ENCODE results near the gene SERPINE1.
A peak's percentile ranks its signal among the peaks of the same experiment; 100 is the strongest.
"Not testable (repeated sequence)": the region's sequence is repeated elsewhere in the genome, so short reads cannot be mapped to it uniquely, and the experiment has no call there.

The SERPINE1 gene

DNA sequence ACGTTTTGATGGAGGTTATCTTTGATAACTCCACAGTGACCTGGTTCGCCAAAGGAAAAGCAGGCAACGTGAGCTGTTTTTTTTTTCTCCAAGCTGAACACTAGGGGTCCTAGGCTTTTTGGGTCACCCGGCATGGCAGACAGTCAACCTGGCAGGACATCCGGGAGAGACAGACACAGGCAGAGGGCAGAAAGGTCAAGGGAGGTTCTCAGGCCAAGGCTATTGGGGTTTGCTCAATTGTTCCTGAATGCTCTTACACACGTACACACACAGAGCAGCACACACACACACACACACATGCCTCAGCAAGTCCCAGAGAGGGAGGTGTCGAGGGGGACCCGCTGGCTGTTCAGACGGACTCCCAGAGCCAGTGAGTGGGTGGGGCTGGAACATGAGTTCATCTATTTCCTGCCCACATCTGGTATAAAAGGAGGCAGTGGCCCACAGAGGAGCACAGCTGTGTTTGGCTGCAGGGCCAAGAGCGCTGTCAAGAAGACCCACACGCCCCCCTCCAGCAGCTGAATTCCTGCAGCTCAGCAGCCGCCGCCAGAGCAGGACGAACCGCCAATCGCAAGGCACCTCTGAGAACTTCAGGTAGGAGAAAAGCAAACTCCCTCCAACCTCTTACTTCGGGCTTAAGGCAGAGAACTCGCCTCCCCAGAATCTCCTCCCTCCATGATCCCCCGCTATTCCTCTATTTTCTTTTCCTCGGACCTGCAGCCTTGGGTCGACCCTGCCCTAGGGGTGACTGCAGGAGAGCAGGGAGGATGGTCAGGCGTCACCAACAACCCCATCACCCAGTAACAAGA lies at the start of gene SERPINE1:
Gene SERPINE1, plus strand, starts transcription at position 454 of the 809 bp plus-strand sequence. CDS start 1,290 bp downstream, outside the sequence.
- peak; percentile 98 for DNase-seq

DNA sequence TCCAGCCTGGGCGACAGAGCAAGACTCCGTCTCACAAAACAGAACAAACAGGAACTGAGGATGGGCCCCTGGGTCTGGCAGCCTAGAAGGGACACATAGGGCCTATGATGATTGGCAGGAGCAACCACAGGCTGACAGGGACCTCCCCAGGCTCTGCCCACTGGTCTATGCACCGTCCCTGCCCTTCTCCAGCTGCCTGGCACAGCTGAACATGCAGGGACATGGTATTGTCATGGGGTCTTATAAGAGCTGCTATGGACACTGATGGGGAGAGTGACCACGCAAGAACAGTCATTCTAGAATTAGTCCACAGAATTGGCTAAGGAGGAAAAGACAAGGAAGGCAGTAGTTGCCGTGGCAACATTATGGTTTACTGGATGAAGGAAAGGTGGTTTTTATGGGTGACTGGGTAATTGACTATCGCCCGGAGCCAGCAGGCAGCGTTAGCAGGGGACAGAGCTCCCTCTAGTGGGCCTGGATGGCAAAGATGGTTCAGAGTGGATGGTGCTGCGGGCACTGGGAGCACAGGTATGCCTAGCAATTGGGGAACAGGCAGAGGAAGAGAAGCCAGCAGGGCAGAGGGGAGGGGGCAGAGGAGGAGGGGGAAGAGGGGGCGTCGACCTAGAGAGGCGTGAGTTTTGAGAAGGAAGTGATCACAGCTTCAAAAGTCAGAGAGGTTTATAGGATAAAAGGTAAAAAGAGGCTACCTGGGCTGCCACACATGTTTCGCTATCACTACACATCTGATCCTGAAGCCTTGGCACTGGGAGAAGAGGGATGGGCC lies 49.4 kb upstream of the SERPINE1 start:
- peak; percentile 89 for DNase-seq

- DNase-seq = no peak
Measured at GRCh38 chr7:101081432-101081831, 45.5 kb upstream of the SERPINE1 start.

DNA sequence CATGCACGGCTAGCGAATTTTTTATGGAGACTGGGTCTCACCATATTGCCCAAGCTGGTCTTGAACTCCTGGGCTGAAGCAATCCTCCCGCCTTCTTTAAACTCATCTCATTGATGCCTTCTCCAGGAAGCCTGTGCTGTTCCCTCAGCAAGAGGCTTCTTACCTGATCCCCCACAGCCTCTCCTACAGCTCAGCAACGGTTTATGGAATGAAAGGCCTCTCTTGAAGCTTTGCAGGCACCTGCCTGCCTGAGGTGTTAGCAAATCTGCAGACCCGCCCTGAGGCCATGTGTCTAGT lies 42.1 kb upstream of the SERPINE1 start:
- no peak for DNase-seq

- peak; percentile 96 for DNase-seq
Measured at GRCh38 chr7:101085162-101085964, 41.5 kb upstream of the SERPINE1 start, which contains the start of gene TRIM56. Gene TRIM56 (plus strand): TSS chr7:101085481. CDS start chr7:101087313, 1,832 bp downstream.

DNA sequence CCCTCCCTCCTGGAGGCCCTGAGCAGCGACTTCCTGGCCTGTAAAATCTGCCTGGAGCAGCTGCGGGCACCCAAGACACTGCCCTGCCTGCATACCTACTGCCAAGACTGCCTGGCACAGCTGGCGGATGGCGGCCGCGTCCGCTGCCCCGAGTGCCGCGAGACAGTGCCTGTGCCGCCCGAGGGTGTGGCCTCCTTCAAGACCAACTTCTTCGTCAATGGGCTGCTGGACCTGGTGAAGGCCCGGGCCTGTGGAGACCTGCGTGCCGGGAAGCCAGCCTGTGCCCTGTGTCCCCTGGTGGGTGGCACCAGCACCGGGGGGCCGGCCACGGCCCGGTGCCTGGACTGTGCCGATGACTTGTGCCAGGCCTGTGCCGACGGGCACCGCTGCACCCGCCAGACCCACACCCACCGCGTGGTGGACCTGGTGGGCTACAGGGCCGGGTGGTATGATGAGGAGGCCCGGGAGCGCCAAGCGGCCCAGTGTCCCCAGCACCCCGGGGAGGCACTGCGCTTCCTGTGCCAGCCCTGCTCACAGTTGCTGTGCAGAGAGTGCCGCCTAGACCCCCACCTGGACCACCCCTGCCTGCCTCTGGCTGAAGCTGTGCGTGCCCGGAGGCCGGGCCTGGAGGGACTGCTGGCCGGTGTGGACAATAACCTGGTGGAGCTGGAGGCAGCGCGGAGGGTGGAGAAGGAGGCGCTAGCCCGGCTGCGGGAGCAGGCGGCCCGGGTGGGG lies 39.4 kb upstream of the SERPINE1 start:
- no peak for DNase-seq

- no peak for DNase-seq
Measured at GRCh38 chr7:101088069-101088425, 38.9 kb upstream of the SERPINE1 start.

DNA sequence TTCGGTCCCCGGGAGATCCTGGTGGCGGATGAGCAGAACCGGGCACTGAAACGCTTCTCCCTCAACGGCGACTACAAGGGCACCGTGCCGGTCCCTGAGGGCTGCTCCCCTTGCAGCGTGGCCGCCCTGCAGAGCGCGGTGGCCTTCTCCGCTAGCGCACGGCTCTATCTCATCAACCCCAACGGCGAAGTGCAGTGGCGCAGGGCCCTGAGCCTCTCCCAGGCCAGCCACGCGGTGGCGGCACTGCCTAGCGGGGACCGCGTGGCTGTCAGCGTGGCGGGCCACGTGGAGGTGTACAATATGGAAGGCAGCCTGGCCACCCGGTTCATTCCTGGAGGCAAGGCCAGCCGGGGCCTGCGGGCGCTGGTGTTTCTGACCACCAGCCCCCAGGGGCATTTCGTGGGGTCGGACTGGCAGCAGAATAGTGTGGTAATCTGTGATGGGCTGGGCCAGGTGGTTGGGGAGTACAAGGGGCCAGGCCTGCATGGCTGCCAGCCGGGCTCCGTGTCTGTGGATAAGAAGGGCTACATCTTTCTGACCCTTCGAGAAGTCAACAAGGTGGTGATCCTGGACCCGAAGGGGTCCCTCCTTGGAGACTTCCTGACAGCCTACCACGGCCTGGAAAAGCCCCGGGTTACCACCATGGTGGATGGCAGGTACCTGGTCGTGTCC lies 37.9 kb upstream of the SERPINE1 start:
- no peak for DNase-seq

DNA sequence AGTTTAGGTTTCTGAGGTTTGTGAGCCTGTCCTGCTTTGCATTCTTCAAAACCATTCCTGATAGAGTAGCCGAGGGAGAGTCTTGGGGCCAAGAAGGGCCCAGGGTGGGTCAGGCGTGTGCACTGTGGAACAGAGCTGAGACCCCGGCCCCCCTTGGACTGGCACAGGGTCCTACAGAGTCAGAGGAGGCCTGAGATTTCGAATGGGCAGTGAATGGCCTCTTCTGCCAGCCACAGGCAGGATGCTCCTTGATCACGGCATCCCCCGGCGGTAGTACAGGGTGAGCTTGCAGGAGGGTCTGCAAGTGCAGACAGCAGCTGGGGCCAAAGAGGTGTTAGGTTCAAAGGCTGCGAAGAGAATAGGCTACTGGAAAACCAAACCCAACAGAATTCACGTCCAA lies 37.0 kb upstream of the SERPINE1 start:
- no peak for DNase-seq

GRCh38 chr7:101092266-101092905 lies 34.5 kb upstream of the SERPINE1 start:
- DNase-seq = not testable (repeated sequence)

- no peak for DNase-seq
Measured at GRCh38 chr7:101093906-101094305, 33.0 kb upstream of the SERPINE1 start.

DNA sequence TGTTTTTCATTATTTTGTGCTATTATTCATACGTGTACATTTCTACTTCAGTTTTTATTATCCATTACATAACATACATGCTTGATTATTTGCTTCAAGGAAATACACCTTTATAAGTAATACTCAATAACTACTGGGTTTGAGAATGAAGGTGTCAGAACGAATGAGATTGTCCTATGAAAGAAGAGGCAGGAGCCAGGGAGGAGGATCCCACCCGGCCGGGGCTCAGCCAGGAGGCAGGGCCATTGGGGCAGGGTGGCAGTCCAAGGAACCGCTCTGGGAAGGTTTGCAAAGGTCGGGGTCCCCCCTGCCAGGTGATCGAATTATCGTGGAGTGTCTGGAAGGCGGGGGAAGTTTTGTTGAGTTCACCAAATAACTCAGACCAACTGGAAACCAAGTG lies 32.5 kb upstream of the SERPINE1 start:
- DNase-seq = no peak

DNA sequence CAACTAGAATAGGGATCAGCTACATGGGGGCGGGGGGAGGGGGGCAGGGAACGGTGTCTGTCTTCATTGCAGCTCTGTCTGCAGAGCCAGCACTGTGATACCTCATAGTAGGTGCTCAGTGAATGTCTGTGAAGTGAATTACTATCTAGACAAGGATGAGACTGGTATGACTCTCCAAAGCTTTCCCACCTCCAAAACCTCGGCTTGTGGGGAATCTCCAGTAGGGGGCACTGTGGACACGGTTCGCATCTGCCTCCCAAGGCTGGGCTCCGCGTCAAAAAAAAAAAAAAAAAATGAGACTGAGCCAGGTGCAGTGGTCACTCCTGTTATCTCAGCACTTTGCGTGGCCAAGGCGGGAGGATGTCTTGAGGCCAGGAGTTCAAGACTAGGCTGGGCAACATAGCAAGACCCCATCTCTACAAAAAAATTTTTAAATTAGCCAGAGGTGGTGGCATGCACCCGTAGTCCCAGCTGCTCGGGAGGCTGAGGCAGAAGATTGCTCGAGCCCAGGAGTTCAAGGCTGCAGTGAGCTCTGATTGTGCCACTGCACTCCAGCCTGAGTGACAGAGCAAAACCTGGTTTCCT lies 32.0 kb upstream of the SERPINE1 start:
- DNase-seq = peak; percentile 73

- no peak for DNase-seq
Measured at GRCh38 chr7:101096331-101096956, 30.5 kb upstream of the SERPINE1 start.

GRCh38 chr7:101096957-101097347 lies 30.0 kb upstream of the SERPINE1 start:
- DNase-seq = no peak

DNA sequence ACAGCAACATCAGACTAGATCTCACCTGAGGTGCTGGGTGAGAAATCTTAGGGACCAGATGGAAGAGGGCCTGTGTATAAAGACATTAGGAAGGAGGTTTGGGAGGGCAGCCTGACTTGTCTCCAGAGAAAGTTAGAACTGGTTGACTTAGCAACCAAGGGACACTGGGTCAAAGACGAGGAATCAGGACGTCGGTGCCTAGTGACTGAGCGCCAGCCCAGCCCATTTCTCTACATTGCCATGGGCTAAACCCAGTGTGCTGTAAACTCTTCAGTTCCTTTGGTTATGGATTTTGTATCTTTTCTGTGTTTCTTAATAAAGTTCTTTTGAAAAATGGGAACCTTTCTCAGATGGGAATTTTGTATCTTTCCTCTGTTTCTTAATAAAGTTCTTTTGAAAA lies 29.3 kb upstream of the SERPINE1 start:
- DNase-seq = no peak

DNA sequence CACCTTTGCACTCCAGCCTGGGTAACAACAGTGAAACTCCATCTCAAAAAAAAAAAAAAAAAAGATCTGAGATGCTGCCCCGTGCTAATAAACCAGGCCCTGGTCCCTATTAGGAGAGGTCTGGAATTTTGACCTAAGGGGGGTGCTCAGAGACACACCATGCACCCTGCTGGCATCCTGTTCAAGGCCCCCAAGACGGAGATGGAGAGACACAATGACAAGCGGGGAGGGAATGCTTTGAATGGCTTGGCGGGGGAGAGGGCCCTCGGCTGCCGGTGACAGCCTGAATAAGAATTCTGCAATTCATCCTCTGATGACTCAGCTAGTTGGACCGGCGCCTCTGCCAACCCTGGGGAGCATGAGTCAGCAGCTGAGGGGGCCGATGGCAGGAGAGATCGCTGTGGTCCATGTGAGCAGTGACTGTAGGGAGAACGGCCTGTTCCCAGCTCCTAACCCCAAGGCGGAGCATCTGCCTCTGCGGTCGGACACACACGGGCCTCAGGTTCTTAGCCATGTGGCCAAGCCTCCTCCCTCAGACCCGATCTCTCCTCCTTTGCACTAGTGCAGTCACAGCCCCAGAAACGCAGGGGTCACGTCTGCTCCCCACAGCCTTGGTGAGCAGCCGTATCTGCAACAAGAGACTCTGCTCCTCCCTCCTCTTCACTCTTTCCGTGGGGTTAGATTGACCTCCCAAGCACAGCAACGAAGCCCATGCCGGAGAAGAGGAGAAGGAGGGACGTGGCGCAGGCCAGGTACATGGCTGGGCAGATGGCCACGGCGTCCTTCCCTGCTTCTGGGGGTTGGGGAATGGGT lies 26.7 kb upstream of the SERPINE1 start:
- DNase-seq = peak; percentile 89

DNA sequence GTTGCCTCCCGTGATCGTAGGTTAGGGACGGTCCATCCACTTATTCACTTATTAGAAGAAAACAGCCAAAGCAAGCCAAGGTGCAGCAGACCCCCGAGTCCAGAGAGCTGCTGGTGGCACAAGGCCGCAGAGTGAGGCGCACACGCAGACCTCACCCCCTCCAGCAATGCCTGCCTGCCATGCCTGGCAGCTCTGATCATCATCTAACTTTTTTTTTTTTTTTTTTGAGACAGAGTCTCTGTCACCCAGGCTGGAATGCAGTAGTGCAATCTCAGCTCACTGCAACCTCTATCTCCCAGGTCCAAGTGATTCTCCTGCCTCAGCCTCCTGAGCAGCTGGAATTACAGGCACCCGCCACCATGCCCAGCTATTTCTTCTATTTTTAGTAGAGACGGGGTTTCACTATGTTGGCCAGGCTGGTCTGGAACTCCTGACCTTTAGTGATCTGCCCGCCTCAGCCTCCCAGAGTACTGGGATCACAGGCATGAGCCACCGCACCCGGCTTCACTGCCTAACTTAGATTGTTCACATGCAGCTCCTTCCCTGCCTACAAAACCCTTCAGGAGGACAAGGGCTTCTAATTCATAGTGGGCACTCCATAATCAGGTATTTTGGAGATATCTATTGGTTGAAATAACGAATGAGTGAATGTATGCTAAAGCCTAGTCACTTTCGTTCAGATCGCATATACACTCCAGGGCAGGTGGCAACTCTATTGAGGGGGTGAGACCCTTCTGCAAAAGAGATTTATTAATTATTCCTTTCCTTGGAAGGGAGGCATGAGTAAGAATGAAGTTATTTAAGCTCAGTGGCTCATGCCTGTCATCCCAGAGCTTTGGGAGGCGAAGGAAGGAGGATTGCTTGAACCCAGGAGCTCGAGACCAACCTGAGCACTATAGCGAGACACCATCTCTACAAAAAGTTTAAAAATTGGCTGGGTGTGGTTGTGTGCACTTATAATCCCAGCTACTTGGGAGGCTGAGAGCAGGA lies 25.8 kb upstream of the SERPINE1 start:
- no peak for DNase-seq

- no peak for DNase-seq
Measured at GRCh38 chr7:101102026-101102425, 24.9 kb upstream of the SERPINE1 start.

Data from RPMI8226 (cell line).